GM18909 (cell line): ENCODE results near the gene PSMD12.
"Not testable (repeated sequence)": the region's sequence is repeated elsewhere in the genome, so short reads cannot be mapped to it uniquely, and the experiment has no call there.

Experiments used
- ATAC-seq: cut with Tn5 transposase; IDR thresholded peaks from one replicate; pipeline ENCODE4 v1.9.1; 2021; ENCODE audit warnings: mild to moderate bottlenecking; ENCODE audit not compliant: unreplicated experiment, poor library complexity

Gene PSMD12

DNA sequence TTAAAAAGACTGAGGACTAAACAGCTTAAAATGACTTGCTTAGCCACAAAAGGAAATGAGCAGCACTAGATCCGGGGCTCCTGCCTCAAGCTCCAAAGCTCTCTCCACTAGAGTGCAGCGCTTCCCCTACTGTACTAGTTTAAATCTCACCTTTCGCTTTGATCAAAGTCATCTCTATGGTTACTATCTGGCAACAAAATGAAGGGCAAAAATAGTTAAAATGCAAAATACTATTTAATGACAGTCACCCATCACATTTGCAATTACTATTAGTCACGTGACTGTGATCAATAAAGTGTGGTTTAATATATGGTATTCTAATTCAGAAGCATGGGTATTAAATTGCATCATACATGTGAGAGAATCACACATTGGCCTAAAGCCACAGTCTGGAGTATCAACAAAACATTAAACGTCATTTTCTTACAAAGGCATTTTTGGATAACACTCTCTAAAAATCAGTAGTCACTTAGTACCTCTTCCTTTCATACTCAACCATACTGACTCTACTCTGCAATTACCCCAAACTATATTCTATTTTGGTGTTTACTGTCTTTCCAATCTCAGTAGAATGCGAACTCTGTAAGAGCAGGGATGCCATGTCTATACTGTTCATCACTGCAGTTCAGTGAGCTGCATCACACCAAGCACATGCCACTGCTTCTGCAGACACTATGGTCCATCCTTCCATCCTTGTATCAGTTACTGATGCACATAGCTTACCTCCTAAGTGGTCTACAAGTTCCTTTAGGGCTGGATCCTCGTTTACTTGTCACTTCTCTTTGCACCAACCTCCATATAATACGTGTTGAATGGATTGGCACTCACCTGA, 6.2 kb downstream of the PSMD12 start:
- no peak for ATAC-seq

DNA sequence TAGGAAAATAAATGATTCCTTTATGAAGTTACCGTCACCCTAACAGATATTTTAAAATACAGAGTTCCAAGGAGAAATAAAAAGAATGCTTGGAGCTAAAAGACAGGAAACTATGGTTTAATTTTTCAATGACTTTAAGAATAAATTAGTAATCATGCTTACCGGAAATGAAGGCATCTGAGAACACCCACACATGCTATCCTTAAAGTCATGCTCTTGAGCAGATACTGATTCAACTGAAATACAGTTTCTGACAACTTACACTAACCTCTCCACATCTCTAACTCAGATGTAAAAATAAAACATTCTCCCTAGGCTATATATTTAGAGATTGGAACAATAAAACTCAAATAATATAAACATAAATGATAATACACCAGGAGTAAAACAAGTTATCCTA, 7.8 kb downstream of the PSMD12 start:
- no peak for ATAC-seq

DNA sequence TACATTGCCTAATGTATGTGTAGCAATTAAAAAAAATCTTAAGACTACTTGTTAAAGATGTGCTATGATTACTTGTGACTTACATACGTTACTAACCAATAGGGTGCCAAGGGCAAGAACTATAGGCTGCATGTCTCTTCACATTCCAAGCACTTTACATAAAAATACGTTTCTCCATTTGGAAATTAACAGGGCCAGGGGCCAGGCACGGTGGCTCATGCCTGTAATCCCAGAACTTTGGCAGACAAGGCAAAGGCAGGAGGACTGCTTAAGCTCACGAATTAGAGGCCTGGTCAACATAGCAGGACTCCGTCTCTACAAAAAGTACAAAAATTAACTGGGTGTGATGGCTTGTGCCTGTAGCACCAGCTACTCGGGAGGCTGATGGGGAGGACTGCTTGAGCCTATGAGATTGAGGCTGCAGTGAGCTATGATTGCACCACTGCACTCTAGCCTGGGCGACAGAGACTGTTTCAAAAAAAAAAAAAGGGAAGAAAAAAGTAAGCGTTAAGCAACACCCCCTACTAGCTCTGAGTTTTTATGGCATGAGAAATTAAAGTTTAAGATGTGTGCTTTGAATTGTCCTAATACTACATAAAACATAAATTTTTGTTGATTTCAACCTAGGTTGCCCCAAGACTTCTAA, 12.3 kb downstream of the PSMD12 start:
- ATAC-seq, result no peak

DNA sequence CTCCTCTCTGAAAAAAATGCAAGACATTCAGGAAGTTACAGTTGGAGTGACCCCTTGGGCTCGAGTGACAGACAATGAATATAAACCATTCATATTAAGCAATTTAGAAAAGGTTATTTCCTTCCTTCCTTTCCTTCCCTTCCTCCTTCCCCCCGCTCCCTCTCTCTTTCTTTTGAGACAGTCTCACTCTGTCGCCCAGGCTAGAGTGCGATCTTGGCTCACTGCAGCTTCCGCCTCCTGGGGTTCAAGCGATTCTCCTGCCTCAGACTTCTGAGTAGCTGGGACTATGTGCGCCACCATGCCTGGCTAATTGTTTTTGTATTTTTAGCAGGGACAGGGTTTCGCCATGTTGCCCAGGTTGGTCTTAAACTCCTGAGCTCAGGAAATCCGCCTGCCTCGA, 13.2 kb downstream of the PSMD12 start:
- ATAC-seq, result no peak

DNA sequence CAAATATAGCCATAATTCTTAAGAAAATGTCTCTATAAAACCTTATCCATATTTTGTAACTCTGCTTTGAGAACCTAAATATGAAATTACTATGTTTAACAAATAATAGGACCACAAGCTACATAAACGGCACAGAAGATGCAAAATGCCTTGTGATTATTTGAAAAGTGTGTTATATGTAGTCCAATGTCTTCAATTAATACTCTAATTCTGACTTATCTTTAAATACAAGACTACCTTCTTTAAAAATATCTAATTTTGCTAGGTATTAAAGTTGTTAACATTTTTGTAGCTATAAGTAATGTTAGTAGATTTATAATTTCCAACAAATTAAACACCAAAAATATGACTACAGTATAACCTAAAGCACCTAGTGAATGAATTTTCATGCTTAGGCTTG, 17.0 kb downstream of the PSMD12 start:
- ATAC-seq, result no peak

DNA sequence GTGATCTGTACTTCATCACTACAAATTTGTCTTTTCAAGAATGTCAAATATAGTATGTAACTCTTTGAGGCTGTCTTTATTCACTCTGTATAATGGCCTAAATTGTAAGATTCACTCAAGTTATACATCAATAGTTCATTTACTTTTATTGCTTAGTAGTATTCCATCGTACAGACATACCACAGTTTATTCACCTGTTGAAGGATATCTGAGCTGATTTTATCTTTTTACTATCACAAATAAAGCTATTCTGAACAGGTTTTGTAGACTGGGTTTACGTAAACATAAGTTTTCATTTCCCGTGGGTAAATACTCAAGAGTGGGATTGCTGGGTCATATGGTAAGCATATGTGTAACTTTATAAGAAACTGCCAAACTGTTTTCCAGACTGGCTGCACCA, 18.6 kb downstream of the PSMD12 start:
- ATAC-seq, result no peak

DNA sequence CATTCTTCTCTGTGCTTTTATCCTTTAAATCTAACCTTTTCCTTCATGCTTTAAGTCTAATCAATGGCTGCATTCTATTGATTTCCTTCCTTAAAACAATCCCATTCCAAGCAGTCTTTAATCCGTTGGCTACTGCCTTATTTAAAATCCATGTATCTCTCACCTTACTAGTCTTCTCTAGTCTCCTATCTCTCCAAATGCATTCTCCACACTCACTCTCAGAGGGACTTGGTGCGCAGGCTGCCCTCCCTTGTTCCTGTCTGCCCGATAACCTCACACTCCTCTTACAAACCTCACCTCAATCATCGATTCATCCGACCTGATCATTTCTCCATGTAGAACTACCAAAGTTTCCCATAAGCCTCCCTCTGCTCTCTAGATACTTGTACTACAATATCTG, 23.1 kb downstream of the PSMD12 start:
- no peak for ATAC-seq

DNA sequence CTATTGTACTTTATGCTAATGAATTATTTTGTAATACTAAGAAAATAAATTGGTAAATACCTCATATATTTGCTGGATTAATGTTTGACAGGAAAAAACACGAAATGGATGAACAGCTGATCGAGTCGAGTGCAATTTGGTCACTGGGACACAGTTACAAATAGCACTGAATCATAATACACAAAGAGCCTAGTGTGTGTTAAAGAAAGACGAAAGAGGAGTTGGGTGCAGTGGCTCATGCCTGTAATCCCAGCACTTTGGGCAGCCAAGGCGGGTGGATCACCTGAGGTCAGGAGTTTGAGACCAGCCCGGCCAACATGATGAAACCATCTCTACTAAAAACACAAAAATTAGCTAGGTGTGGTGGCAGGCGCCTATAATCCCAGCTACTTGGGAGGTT, 28.0 kb downstream of the PSMD12 start:
- ATAC-seq, result not testable (repeated sequence)

DNA sequence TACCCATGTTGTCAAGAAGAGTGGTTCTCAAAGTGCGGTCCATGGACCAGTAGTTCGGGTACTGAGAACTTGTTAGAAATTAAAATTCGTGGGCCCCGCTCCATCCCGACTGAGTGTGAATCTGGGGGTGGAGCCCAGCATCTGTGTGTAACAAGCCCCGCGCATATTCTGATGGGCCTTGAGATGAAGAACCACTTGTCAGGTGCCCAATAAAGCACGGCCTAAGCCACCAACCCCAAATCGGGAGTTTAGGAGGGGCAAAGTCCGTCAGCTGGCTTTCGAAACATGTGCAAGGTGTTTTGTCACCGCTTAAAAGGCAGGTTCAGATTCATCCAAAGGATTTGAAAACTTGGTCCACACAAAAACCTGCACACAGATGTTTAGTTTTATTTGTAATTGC, 29.5 kb downstream of the PSMD12 start:
- no peak for ATAC-seq

DNA sequence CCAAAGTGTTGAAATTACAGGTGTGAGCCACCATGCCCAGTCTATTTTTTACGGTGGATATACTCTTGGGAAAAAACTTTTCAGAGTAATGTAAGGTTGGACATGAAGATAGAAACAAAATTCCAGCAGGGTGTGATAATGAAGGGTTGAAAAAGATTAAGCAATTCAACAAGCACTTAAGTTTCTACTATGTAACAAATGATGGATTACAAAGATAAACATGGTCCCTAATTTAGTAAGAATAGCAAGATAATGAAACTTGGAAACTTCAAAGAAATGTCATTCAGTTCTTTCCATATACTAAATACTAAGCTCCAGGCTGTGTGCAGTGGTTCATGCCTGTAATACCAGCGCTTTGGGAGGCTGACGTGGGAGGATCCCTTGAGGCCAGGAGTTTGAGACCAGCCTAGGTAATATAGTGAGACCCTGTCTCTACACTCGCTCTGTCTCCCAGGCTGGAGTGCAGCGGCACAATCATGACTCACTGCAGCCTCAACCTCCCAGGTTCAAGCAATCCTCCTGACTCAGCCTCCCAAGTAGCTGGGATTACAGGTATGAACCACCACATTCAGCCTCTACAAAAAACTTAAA, 31.0 kb downstream of the PSMD12 start:
- no peak for ATAC-seq

DNA sequence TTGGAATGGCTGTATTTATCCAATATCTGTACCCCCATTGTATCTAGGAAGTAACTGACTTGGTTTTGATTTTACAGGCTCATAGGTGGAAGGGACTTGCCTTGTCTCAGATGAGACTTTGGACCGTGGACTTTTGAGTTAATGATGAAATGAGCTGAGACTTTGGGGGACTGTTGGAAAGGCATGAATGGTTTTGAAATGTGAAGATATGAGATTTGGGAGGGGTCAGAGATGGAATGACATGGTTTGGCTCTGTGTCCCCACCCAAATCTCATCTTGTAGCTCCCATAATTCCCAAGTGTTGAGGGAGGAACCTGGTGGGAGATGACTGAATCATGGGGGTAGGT, 34.2 kb downstream of the PSMD12 start:
- ATAC-seq, result not testable (repeated sequence)

DNA sequence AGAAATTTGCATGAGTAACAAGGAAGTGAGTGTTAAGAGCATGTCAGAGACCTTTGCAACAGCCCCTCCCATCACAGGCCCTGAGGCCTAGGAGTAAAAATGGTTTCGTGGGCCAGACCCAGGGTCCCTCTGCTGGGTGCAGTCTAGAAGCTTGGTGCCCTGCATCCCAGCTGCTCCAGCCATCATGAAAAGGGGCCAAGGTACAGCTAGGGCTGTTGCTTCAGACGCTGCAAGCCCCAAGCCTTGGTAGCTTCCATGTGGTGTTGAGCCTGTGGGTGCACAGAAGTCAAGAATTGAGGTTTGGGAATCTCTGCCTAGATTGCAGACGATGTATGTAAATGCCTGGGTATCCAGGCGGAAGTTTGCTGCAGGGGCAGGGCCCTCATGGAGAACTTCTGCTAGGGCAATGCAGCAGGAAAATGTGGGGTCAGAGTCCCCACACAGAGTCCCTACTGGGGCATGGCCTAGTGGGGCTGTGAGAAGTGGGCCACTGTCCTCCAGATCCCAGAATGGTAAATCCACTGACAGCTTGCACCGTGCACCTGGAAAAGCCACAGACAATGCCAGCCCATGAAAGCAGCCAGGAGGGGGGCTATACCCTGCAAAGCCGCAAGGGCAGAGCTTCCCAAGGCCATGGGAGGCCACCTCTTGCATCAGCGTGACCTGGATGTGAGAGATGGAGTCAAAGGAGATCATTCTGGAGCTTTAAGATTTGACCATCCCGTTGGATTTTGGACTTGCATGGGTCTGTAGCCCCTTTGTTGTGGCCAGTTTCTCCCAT, 34.8 kb downstream of the PSMD12 start:
- not testable (repeated sequence) for ATAC-seq

DNA sequence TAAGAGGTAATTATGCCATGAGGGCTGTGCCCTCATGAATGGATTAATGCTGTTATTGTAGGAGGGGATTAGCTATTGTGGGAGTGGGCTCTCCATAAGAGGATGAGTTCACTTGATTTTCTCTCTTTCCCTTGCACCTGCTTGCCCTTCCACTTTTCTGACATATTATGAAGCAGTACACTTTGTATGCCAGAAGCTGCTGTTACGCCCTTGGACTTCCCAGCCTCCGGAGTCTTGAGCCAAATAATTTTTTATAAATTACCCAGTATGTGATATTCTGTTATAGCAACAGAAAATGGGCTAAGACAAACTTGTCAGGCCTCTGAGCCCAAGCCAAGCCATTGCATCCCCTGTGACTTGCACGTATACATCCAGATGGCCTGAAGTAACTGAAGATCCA, 38.4 kb downstream of the PSMD12 start:
- ATAC-seq, result no peak

DNA sequence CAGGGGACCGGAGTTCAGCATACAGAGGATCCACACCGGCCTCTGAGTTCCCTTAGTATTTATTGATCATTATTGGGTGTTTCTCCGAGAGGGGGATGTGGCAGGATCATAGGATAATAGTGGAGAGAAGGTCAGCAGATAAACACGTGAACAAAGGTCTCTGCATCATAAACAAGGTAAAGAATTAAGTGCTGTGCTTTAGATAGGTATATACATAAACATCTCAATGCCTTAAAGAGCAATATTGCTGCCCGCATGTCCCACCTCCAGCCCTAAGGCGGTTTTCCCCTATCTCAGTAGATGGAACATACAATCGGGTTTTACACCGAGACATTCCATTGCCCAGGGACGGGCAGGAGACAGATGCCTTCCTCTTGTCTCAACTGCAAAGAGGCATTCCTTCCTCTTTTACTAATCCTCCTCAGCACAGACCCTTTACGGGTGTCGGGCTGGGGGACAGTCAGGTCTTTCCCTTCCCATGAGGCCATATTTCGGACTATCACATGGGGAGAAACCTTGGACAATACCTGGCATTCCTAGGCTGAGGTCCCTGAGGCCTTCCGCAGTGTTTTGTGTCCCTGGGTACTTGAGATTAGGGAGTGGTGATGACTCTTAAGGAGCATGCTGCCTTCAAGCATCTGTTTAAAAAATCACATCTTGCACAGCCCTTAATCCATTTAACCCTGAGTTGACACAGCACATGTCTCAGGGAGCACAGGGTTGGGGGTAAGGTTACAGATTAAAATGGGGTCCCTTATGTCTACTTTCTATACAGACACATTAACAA, 39.2 kb downstream of the PSMD12 start:
- not testable (repeated sequence) for ATAC-seq

DNA sequence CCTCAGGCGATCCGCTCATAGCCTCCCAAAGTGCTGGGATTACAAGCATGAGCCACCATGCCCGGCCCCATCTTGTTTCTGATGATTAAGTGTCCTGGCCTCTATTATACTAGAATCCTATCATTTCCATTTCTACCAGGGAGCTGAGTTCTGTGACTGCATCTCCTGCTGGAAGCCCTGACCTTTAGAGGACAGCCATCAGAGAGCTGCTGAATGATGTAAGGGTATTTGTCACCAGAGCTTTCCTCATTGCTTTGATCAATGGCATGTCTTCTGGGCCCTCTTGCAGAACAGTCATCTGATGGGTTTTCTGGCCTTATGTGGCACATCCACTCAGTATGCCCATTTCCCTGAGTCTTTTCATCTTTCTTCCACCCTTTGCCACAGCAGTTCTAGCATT, 39.9 kb downstream of the PSMD12 start:
- ATAC-seq, result no peak

DNA sequence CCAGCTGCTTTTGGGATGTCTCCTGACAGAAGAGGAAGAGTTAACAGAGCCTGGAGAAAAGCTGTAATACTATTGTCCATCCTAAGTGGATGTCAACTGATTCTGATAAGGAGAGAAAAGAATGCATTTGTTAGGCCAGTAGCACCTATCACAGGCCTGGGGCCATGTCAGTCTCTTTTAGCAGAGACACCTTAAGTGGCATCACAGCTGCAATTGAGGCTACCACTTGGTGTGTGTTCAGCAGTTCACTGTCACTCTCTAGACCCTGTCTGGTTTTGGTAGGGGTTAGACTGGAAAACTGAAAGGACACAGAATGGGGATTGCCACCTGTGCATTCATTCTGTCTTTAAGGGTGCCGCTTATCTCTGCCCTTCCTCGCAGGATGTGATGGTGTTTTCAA, 42.0 kb downstream of the PSMD12 start:
- no peak for ATAC-seq

DNA sequence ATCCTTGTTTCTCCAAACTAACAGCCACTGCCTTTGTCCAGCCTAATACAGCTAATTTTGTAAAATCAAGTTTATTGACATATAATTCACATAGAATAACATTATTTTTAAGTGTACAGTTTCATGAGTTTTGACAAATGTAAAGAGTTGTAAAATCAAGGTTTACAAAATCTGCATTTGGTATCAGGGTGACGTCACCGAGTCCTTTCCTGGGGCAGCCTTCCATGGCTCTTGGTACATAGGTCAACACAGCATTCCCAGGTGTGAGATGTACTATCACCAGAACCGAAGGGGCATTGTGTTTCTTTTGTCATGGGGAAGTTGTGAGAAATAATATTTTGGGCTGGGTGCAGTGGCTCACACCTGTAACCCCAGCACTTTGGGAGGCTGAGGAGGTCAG, 42.9 kb downstream of the PSMD12 start:
- no peak for ATAC-seq

DNA sequence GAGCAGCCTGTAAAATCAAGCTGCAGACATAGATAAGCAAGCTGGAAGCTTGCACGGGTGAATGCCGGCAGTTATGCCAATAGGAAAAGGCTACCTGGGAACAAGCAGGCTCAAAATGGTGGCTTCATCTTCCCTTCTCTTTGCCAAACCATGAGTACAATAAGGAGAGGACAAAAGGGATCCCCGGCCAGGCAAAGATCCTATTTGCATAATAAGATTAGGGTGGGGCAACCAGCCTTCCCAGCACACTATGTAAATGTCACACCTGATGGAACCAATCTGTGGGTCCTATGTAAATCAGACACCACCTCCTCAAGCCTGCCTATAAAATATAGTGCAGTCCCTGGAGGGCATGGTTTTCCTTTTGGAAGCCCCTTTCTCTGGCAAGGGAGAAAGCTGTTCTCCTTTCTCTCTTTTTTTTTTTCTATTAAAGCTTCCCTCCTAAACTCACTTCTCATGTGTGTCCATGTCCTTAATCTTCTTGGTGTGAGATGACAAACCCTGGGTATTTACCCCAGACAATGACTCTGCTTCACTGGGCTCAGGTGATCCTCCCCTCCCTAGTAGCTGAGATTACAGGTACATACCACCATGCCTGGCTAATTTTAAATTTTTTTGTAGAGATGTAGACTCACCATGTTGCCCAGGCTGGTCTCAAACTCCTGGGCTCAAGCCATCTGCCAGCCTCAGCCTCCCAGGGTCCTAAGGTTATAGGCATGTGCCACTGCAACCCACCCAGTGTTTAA, 44.2 kb downstream of the PSMD12 start:
- ATAC-seq, result no peak

DNA sequence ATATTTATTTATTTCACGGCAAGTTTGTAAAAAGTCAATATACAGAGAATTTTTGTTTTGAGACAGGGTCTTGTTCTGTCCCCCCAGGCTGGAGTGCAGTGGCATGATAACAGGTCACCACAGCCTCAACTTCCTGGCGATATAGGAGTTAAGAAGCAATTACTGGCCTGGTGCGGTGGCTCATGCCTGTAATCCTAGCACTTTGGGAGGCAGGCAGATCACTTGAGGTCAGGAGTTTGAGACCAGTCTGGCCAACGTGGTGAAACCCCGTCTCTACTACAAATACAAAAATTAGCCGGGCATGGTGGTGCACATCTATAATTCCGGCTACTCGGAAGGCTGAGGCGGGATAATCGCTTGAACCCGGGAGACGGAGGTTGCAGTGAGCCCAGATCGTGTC, 44.9 kb downstream of the PSMD12 start:
- not testable (repeated sequence) for ATAC-seq

DNA sequence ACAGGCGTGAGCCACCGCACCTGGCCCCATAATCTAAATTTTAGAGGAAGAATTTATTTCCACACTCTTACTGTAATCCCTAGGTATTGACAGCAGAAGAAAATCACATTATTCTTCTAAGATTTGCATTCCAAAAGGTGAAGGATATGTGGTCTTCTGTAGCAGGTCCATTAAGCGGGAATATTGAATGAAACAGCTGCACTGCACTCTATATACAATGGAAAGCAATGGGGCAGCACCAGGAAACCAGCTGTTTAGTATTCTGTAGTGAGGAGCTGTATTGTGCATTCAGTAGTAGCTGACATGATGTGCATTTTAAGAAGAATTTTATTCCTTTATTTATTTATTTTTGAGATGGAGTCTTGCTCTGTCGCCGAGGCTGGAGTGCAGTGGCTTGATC, 49.6 kb downstream of the PSMD12 start:
- no peak for ATAC-seq
